Measurements from ENCODE around the gene KIAA0232.

- no peak for TF ChIP-seq CTCF (conservative IDR thresholded peaks at IDR 0.05 in 1 of 2, IDR thresholded peaks at IDR 0.05 in 1 of 2; ENCODE audit: extremely low read depth in 1 of 2, insufficient read depth in 1 of 2, low read depth in 1 of 2, low read length in 2 of 2)
- no peak for TF ChIP-seq EZH2 (IDR thresholded peaks at IDR 0.05; ENCODE audit: borderline replicate concordance, low read length)
These were observed 52.3 kb downstream of the KIAA0232 start for GRCh38 chr4:6834867-6835266.

All from mammary epithelial cell (primary cell).